ENCODE data around the gene DOCK9.
A peak's percentile ranks its signal among the peaks of the same experiment; 100 is the strongest.

DNA sequence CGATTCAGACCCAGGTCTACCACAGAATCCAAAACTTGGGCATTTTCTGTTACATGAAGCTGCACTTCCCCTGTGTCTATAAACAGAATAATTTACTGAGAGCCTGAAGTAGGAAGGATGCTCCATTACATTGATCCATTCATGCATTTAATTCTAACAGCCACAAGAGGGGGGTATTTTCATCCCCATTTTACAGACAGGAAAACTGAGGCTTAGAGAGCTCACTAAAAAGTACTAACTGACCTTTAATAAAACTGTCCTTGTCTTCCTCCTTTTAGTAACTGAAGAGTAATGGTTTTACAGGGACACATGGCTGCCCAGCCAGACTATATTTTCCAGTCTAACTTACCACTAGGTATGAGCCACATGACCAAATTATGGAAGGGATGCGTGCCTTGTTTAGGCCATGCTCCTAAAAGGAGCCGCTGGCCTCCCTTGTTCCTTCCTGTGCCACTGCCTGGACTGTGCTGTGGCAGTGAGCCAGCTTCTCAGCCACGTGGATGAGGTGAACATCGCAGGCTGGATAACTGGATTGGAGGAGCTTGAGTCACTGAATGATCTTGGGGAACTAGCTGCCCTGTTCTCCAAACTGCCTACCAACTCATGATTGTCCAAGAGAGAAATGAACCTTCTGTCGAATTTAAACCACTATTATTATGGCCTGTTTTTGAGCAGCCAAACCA is 108.3 kb downstream of the DOCK9 start:
- TF ChIP-seq, protein P1, sequence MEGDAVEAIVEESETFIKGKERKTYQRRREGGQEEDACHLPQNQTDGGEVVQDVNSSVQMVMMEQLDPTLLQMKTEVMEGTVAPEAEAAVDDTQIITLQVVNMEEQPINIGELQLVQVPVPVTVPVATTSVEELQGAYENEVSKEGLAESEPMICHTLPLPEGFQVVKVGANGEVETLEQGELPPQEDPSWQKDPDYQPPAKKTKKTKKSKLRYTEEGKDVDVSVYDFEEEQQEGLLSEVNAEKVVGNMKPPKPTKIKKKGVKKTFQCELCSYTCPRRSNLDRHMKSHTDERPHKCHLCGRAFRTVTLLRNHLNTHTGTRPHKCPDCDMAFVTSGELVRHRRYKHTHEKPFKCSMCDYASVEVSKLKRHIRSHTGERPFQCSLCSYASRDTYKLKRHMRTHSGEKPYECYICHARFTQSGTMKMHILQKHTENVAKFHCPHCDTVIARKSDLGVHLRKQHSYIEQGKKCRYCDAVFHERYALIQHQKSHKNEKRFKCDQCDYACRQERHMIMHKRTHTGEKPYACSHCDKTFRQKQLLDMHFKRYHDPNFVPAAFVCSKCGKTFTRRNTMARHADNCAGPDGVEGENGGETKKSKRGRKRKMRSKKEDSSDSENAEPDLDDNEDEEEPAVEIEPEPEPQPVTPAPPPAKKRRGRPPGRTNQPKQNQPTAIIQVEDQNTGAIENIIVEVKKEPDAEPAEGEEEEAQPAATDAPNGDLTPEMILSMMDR (IDR thresholded peaks at IDR 0.05): peak in 2 of 6 experiments; percentile 20 to 46
- TF ChIP-seq POLR2A (IDR thresholded peaks at IDR 0.05): no peak

All from esophagus squamous epithelium (tissue), 4 donors.